GM10266 (cell line): ENCODE data around the gene SLC6A1.

Source experiments
- DNase-seq: peaks from one replicate; pipeline ENCODE4 v3.0.0; 2012; ENCODE audit errors: extremely low spot score
- CTCF ChIP-seq: IDR thresholded peaks from 2 replicates; pipeline ENCODE4 v1.5.1; 2012; ENCODE audit warnings: mild to moderate bottlenecking, low read depth; ENCODE audit not compliant: control insufficient read depth, insufficient read depth; ENCODE audit errors: missing control alignments

SLC6A1 gene

GRCh38 chr3:10993729-10994065 is 1.1 kb downstream of the SLC6A1 start:
- no peak for TF ChIP-seq CTCF
- DNase-seq = no peak

DNA sequence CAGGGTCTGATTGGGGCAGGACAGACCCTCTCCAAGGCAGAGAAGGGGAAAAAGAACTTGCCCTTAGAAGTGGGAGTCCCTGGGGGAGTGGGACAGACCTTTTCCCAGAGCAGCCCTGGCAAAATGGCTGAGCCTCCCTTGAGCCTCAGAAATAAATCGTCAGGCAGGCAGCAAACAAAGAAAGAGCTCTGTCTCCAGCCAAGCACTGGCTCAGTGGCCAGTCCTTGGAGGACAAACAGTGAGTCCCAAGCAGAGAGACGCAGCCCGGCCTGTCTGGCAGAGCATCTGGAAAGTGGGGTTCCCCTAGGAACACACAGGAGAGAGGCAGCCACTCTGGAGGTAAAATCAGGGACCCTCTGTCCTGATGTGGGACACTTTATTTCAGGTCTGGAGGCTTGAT is 1.8 kb downstream of the SLC6A1 start:
- no peak for TF ChIP-seq CTCF
- DNase-seq = no peak

DNA sequence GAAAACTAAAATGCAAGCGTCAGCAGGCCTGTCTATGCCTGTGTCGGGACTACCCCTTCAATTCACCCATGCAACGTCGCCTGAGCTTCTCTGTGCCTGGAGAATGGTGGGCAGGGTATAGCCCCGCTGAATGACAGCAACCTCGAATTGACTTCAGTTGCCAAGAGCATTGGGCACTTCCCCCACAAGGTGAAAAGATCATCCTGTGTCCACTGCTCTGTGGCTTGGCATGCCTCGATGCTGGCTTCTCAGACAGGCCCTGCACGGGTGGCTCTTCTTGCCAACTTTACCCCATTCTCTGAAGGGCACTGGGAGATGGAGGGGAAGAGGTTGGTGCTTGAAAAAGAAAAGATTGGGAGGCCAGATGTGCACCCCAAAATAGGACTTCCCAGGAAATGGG is 3.3 kb downstream of the SLC6A1 start:
- TF ChIP-seq CTCF = no peak
- no peak for DNase-seq

DNA sequence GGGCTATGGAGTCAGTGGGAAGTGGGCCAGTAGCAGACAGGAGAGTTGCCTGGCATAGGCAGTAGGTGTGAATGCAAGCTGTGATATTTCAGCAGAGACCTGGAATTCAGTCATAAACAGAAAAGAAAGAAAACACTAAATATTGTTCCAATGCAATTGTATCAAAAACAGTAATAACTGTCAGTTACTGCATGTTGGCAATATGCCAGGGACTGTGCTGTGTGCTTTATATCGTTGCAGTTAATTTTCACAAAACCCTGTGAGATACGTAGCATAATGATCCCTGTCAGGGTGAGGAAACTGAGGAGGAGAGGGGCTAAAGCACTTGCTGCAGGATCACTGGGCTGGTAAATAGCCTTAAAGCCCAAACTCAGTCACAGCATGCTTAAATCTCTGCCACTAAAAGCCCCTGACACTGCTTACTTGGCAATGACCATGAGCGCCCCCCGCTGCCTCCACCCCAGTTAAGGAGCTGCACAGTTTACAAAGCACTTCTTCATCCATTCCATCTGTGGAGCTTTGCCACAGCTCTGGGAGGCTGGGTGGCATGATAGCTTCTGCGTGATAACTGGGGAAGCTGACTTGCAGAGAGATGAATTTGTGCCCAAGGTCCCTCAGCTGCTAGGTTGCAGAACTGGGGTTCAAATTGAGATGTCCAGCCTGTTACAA is 3.9 kb downstream of the SLC6A1 start:
- DNase-seq = no peak
- TF ChIP-seq CTCF = no peak

- no peak for TF ChIP-seq CTCF
- DNase-seq = no peak
Observed at GRCh38 chr3:10997196-10997595, 4.6 kb downstream of the SLC6A1 start.

DNA sequence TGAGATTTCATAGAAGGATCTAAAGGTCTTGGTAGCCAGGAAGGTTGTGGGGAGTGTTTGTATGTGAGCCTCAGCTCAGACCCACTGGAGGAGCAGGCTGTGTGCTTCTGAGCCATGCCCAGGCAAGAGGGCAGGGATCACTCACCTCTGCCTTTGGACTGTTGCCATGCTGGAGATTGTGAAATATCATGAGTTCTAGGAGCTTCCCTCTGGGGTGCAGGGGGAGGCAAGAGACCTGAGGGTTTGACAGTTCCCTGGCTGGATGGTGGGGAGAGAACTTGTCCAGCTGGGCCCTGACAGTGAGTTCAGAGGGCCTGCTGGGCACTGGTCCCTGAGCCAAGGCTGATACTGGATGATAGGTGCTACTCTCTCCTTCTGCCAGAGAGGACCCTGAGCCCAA is 6.0 kb downstream of the SLC6A1 start:
- no peak for DNase-seq
- TF ChIP-seq CTCF = no peak

DNA sequence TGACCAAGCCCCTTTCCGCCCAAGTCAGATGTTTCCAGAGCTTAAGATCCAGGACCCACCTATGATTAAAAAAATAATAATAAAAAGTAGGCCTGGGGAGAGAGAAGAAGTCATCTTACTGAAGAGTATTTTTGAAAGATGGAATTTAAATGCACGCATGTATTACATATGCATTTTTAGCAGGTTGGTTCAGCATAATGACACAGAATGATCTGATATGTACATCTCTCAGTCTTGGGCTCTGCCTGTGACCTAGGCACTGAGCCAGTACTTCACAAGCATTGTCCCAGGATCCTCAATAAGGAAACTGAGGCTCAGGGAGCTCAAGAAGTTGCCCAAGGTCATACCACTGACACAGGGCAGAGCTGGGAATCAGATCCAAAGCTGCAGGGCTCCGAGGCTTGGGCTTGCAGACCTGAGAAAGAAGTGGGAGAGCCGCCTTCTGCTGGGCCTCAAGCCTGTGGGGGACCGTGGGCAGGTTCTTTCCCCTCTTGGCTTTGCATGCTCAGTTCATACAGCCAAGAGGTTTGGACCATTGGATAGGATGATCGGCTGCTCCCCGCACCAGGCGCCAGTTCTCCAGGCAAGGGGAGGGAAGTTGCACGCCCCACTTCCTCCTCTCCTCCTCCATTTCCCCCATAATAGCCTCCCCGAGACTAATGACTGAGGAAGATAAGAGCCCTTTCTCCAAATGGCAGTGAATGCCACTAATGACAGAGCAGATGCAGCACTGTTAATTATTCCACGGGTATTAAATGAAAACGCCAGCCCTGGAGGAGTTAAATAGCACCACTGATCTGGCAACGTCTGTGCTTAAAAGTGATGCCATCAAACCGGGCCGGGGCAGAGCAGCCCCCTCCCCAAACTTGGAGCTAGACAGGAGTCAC is 6.9 kb downstream of the SLC6A1 start:
- TF ChIP-seq CTCF = no peak
- no peak for DNase-seq
